Omental fat pad (tissue), 4 donors: Measurements from ENCODE around the gene ARPIN. TPM values are rescaled to one million over a fixed set of nuclear protein-coding genes. Genes with fewer than 3 reads are reported as not detected.

Source experiments
- ATAC-seq: fragments of 150-250 bp; one replicate; pipeline ENCODE4 v1.9.1; 2016; ENCODE audit warnings: mild to moderate bottlenecking, moderate library complexity; ENCODE audit not compliant: low FRiP score
- DNase-seq: peaks from one replicate; pipeline ENCODE4 v3.0.0-alpha.2; 2019; ENCODE audit warnings: low spot score
- total RNA-seq, 4 donors: library from RNA; depleted of rRNA; stranded (reverse); fragments of >200 nt; gene quantifications; one replicate each; pipeline ENCODE4 v1.1.0, GENCODE V29; 2016
- TF ChIP-seq, protein P1 (sequence below), 3 donors: fragments of 450-650 bp; IDR thresholded peaks; one replicate each; pipeline ENCODE4 v1.5.1; 2016 to 2017; ENCODE audit warnings: antibody characterized with exemption in 3 of 3, mild to moderate bottlenecking in 3 of 3, moderate library complexity in 2 of 3

ARPIN gene
- total RNA-seq, 4 donors from 2014 or later = 12.3 to 19.9 (median 17.4) TPM

DNA sequence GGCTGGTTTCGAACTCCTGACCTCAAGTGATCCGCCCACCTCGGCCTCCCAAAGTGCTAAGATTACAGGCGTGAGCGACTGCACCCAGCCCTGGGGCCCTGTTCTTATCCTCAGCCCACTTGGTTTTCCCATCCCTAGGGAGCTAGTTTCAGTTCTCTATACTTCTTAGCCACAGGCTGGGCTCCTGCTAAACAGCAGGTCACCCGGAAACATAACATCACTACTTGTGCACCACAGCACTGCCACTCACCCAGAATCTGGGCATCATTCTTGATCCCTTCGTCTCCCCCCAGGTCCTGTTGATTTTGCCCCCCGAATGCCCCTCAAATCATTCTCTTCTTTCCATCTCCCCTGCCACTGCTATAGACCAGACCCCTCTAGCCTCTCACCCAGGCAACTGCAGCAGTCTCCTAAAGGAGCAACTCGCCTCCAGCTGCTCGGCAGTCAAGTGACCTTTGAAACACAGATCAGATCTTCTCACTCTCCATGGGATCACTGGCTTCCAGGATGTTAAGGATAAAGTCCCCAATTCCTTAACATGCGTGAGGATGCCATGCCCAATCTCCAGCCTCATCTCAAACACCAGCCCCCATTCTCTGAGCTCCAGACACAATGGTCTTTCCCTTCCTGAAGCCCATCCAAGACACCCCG is 13.3 kb downstream of the ARPIN start:
- TF ChIP-seq, protein P1, sequence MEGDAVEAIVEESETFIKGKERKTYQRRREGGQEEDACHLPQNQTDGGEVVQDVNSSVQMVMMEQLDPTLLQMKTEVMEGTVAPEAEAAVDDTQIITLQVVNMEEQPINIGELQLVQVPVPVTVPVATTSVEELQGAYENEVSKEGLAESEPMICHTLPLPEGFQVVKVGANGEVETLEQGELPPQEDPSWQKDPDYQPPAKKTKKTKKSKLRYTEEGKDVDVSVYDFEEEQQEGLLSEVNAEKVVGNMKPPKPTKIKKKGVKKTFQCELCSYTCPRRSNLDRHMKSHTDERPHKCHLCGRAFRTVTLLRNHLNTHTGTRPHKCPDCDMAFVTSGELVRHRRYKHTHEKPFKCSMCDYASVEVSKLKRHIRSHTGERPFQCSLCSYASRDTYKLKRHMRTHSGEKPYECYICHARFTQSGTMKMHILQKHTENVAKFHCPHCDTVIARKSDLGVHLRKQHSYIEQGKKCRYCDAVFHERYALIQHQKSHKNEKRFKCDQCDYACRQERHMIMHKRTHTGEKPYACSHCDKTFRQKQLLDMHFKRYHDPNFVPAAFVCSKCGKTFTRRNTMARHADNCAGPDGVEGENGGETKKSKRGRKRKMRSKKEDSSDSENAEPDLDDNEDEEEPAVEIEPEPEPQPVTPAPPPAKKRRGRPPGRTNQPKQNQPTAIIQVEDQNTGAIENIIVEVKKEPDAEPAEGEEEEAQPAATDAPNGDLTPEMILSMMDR (IDR thresholded peaks at IDR 0.05) = no peak

DNA sequence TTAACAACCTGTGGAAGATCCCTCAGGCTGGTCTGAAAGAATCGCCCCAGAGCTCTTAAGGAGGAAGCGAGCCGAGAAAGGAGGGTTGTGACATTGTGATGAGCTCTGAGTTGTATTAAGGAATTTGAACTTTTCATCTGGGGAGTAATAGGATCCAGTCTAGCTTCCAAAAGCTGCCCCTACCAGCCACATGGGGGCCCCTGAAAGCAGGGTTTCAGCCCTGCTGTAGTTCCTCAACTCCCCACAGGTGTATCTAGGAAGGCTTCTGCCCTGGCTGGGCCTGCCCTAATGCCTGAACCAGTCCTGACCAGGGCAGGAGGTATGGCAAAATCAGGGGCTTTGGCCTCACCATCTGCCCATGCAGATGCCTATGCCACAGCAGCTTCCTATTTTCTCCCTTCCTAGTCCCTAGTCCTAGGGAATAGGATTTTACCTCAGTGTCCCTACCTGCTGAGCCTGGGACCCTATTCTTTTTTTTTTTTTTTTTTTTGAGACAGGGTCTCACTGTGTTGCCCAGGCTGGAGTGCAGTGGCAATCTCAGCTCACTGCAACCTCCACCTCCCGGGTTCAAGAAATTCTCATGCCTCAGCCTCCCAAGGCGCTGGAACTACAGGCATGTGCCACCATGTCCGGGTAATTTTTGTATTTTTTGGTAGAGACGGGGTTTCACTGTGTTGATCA is 14.0 kb downstream of the ARPIN start:
- TF ChIP-seq, protein P1 (IDR thresholded peaks at IDR 0.05) = no peak
- ATAC-seq (no peak), DNase-seq (no peak)

More for the DNA sequence above, 13.3 kb downstream of the ARPIN start:
- no peak for DNase-seq
- ATAC-seq = no peak

DNA sequence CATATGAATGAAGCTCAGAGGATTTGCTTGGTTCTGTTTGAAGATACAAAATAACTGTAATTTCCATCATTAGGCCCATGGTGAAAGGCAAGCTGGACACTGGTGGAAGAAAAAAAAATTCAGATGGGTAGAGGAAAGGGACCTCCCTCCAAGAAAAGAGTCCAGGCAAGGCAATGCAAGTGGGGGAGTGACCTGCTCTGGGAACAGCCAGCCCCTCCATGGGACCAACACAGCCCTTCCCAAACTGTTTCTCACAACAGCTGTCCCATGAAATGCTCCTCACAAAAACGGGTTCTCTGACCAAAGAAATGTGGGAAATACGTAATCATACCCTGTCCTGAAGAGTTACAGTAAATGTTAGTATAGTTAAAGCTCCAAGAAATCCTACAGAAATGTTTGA is 14.6 kb downstream of the ARPIN start:
- DNase-seq (no peak), ATAC-seq (no peak)
- TF ChIP-seq, protein P1 (IDR thresholded peaks at IDR 0.05) = no peak

DNA sequence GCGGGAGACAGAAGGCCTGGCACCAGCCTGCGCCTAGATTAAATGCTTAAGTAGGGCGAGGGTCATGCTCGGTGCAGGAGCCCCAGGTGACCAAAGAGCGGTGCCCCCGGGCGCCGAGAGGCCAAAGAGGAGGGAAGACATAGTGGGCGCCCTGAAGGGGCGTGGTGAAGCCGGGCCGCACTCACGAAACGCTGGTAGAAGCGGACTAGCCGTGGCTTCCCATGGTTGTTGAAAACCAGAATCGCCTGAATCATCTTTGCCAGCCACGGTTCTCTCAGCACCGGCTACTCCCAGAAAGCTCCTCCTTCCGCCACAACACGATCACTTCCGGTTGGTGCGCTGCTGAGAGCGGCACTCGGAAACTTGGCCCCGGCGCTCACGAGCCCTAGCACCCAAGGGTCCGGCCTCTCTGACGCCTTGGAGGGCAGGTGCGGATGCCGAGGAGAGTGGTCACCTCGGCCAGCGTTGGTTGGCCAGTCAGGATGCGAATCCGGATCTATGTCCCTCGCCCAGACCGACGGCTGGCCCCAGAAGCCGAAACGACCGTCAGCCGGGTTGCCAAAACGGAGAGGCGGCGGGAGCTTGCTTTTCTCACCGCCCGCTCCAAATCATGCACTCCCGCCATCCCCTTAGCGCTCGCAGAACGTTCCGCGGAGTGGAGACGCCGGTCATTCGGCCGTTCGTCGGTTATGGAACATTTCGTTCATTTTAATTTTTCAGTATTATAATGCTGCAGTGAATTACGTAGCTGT is 18.9 kb downstream of the ARPIN start, which contains the start of gene AP3S2:
Gene AP3S2, minus strand, starts transcription at position 299 of the 752 bp plus-strand sequence. Its CDS starts 45 bp downstream, at position 254.
- ATAC-seq = peak; percentile 99
- TF ChIP-seq, protein P1 (IDR thresholded peaks at IDR 0.05) = no peak
- peak; percentile 58 for DNase-seq

DNA sequence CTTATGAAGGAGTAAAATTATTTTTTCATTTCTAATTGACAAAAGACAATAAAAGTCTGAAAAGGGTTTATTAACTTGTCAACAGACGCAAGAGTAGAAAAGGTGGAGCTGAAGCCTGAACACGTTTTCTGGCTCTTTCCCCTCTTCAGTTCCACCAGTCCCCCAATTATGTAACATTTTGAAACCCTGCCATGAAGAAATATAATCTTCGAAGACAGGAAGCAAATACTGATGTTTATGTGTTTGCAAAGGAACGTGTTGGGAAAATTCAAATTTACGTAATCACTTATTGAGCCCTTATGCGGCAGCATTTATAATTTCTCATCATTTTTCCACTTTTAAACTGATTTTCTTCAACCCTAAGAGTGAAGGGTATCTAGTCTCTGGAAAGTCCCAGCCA is 19.7 kb downstream of the ARPIN start:
- TF ChIP-seq, protein P1 (IDR thresholded peaks at IDR 0.05) = no peak
- DNase-seq = no peak
- no peak for ATAC-seq

DNA sequence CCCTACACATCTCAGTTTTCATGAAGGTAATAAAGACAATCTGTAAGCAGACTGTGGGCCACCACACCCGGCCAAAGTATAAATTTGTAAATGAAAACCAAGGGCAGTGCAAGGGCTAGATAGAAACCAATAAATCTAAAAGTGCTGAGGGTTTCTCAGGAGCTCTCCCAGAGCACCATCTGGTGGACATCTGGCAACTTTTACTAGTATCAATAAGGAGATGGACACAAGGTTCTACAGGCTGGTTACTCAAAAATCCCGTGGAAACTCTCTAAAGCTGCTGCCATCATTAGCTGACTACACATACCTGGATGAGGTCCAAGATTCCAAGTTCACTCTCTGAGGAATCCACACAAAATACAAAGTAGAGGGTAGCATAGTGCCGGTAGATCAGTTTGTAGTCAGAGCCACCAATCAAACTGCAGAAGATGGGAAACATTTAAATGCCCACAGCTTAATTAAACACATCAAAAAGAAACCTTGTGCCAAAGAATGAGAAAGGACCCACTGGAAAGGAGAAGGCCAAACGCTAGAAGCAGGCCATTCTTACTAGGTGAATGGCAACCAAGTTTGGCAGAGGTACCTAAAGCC is 24.4 kb downstream of the ARPIN start:
- ATAC-seq (no peak), DNase-seq (no peak)
- TF ChIP-seq, protein P1 (IDR thresholded peaks at IDR 0.05) = no peak
